Smooth muscle cell of the brain vasculature (primary cell): ENCODE results near the gene PPIL6.
"Not testable (repeated sequence)": the region's sequence is repeated elsewhere in the genome, so short reads cannot be mapped to it uniquely, and the experiment has no call there.

Experiments
- DNase-seq: peaks from one replicate; pipeline ENCODE4 v3.0.0-alpha.2; 2012; ENCODE audit warnings: low read depth, low spot score

PPIL6 gene

GRCh38 chr6:109466212-109466923 is 25.9 kb upstream of the PPIL6 start:
- DNase-seq, result no peak

- DNase-seq, result no peak
Observed at GRCh38 chr6:109465772-109466171, 25.3 kb upstream of the PPIL6 start.

- DNase-seq, result no peak
Observed at GRCh38 chr6:109461733-109462526, 21.5 kb upstream of the PPIL6 start.

- not testable (repeated sequence) for DNase-seq
Observed at GRCh38 chr6:109461205-109461604, 20.8 kb upstream of the PPIL6 start.

- no peak for DNase-seq
Observed at GRCh38 chr6:109460161-109460829, 19.9 kb upstream of the PPIL6 start.

GRCh38 chr6:109458774-109459531 is 18.5 kb upstream of the PPIL6 start:
- no peak for DNase-seq

- no peak for DNase-seq
Observed at GRCh38 chr6:109457562-109457996, 17.2 kb upstream of the PPIL6 start.

- no peak for DNase-seq
Observed at GRCh38 chr6:109456710-109457561, 16.5 kb upstream of the PPIL6 start.

- DNase-seq, result no peak
Observed at GRCh38 chr6:109456111-109456583, 15.7 kb upstream of the PPIL6 start.

- no peak for DNase-seq
Observed at GRCh38 chr6:109455437-109456110, 15.1 kb upstream of the PPIL6 start, which contains the start of gene MICAL1. Gene MICAL1, minus strand, starts transcription at chr6:109455772. Its CDS starts 1,576 bp downstream, at chr6:109454196.

GRCh38 chr6:109454496-109455436 is 14.3 kb upstream of the PPIL6 start:
- no peak for DNase-seq

- DNase-seq, result no peak
Observed at GRCh38 chr6:109453594-109454495, 13.4 kb upstream of the PPIL6 start.

GRCh38 chr6:109453156-109453555 is 12.7 kb upstream of the PPIL6 start:
- DNase-seq, result no peak

- no peak for DNase-seq
Observed at GRCh38 chr6:109452181-109452580, 11.8 kb upstream of the PPIL6 start.

- DNase-seq, result no peak
Observed at GRCh38 chr6:109451376-109451775, 10.9 kb upstream of the PPIL6 start.

GRCh38 chr6:109450801-109451200 is 10.4 kb upstream of the PPIL6 start:
- DNase-seq, result no peak

GRCh38 chr6:109449795-109450673 is 9.6 kb upstream of the PPIL6 start:
- DNase-seq, result no peak
